ENCODE data around the gene TLL2.

- no peak for TF ChIP-seq CTCF (IDR thresholded peaks at IDR 0.05)
- TF ChIP-seq POLR2A (IDR thresholded peaks at IDR 0.05), result no peak
Measured at GRCh38 chr10:96413151-96413787, 100.5 kb downstream of the TLL2 start.
